Mucosa of descending colon (tissue), 3 donors: Measurements from ENCODE around the gene CADPS. TPM values are rescaled to one million over a fixed set of nuclear protein-coding genes. Genes with fewer than 3 reads are reported as not detected.

Experiments used
- ATAC-seq: fragments of 200-7000 bp; cut with Tn5 transposase; one replicate; pipeline ENCODE4 v1.9.1; 2020; ENCODE audit warnings: mild to moderate bottlenecking, moderate library complexity
- DNase-seq, 3 donors: peaks; one replicate each; pipeline ENCODE4 v3.0.0-alpha.2; 2020
- H3K36me3 ChIP-seq: fragments of 200-600 bp; one replicate; pipeline ENCODE4 v1.8.0; 2021; ENCODE audit warnings: low read depth, mild to moderate bottlenecking
- H3K4me1 ChIP-seq: fragments of 200-600 bp; one replicate; pipeline ENCODE4 v1.8.0; 2021; ENCODE audit warnings: low read depth, mild to moderate bottlenecking
- H3K4me3 ChIP-seq: fragments of 200-600 bp; one replicate; pipeline ENCODE4 v1.8.0; 2021; ENCODE audit warnings: mild to moderate bottlenecking
- H3K9me3 ChIP-seq: fragments of 200-600 bp; one replicate; pipeline ENCODE4 v1.8.0; 2021; ENCODE audit warnings: mild to moderate bottlenecking
- intact Hi-C, 2 donors: fragments of 100-400 bp; cut with DNase I in 1 of 2; cut with micrococcal nuclease in 1 of 2; formaldehyde crosslinking; loops; one replicate each; pipeline versions ENCODE4 v1.11.0 to v1.11.1; 2022; cut with DNase I, micrococcal nuclease
- total RNA-seq, 3 donors: library from RNA; stranded (reverse); fragmentation: NEBNext Ultra II Directional in 2 of 3; extraction: Animal tissue kit (Norgen Biotek cat#: 25700) in 2 of 3; gene quantifications; one replicate each; pipeline versions ENCODE4 v1.2.1 to v1.2.4, GENCODE V29; 2021 to 2023
- TF ChIP-seq, protein P1 (sequence below): fragments of 200-600 bp; IDR thresholded peaks from one replicate; pipeline ENCODE4 v1.8.0; 2022; ENCODE audit warnings: antibody characterized with exemption, mild to moderate bottlenecking
- donor health status: DM: no; HTN: no; CAD: no; lungs with moderate emphysema.
- donor health status: DM: no; HTN: no; CAD: no.
- donor health status: DM: no; HTN: yes; CAD: no.

Gene CADPS
- total RNA-seq, 3 donors from 2014 or later, result 3.7 to 6.2 (median 6.1) TPM

DNA sequence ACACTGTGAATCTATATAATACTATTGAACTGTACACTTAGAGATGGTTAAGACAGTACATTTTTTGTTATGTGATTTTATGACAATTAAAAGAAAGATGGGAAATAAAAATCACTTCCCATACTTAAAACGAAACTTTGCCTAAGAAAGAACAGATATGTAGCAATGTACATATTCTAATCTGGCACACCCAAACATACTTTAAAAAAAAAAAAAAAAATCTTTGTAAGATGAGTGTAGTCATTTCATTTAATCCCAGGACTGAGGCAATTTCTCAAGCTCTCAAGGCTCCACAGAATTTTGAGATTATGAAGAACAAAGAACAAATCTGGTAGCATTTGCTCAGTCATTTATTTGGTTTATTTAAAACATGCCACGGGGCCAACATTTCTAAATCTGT, 461.5 kb downstream of the CADPS start:
- TF ChIP-seq, protein P1, sequence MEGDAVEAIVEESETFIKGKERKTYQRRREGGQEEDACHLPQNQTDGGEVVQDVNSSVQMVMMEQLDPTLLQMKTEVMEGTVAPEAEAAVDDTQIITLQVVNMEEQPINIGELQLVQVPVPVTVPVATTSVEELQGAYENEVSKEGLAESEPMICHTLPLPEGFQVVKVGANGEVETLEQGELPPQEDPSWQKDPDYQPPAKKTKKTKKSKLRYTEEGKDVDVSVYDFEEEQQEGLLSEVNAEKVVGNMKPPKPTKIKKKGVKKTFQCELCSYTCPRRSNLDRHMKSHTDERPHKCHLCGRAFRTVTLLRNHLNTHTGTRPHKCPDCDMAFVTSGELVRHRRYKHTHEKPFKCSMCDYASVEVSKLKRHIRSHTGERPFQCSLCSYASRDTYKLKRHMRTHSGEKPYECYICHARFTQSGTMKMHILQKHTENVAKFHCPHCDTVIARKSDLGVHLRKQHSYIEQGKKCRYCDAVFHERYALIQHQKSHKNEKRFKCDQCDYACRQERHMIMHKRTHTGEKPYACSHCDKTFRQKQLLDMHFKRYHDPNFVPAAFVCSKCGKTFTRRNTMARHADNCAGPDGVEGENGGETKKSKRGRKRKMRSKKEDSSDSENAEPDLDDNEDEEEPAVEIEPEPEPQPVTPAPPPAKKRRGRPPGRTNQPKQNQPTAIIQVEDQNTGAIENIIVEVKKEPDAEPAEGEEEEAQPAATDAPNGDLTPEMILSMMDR, result no peak
- DNase-seq, result no peak
- no peaks in the 10 kb centered on the region for H3K4me1 ChIP-seq
- H3K36me3 ChIP-seq, result no peaks in the 10 kb centered on the region
- H3K4me3 ChIP-seq, result no peak overlapping the region
- intact Hi-C loops, result no loop called here
- H3K9me3 ChIP-seq, result no peaks in the 10 kb centered on the region
- no peak for ATAC-seq

DNA sequence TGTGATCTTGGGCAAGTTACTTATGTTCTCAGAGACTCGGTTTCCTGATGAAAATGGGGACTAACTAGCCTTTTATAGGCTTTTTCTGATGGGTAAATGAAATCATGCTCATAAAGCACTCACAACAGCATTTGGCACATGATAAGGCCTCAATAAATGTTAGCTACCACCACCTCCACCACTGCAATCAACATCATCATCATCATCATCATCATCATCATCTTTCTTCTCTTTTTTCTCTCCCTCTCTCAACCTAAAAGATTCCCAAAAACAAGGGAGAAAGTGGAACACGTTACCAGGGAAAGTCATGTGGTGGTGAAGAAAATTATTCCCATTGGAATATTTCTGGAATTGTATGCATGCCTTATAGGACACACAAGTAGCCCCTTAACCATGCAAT, 468.3 kb downstream of the CADPS start:
- H3K9me3 ChIP-seq, result no peaks in the 10 kb centered on the region
- TF ChIP-seq, protein P1, result no peak
- DNase-seq (no peak), ATAC-seq (no peak)
- intact Hi-C loops, result no loop called here
- no peak overlapping the region for H3K4me3 ChIP-seq
- H3K4me1 ChIP-seq, result no peaks in the 10 kb centered on the region
- no peaks in the 10 kb centered on the region for H3K36me3 ChIP-seq

DNA sequence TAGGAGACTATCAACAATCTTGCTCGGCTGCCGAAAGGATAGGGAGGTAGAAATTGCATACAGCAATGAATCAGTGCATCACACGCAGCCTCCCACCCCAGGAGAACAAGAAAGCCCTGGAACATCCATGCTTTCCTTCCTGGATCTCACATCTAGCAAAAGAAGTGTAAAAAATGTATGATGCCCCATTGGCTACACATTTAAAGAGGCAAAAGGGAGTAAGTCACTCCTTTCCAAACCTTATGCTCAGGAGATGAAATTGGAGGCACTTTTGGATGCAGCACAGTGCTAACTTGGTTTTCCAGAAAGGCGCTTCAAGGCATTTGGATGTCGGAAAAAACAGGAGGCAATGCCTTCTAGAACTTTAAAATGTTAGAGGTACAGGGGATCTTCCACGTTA, 469.6 kb downstream of the CADPS start:
- intact Hi-C loops, result no loop called here
- Histone ChIP-seq H3K9me3 (no peaks in the 10 kb centered on the region), H3K4me1 (no peaks in the 10 kb centered on the region), H3K36me3 (no peaks in the 10 kb centered on the region), H3K4me3 (no peak overlapping the region)
- DNase-seq (no peak), ATAC-seq (no peak)
- TF ChIP-seq, protein P1, result no peak

DNA sequence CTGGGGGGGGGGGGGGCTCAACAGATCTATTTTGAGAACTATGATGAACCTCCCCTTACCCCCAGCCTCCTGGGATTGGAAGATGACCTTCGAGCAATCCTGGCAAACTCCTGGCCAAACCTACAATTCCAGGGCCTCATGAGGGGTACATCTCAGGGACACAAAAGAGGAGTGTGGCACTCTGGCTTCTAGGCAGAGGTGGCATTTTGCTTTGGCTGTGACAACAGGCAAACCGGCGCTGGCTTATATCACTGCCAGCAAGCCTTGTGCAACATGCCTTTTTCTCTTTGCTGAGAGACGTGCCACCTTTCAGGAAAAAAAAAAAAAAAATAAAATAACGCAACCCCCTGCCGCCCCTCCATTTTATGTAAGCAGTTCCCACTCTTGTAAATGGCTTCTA, 470.1 kb downstream of the CADPS start:
- DNase-seq, result no peak
- intact Hi-C loops, result no loop called here
- Histone ChIP-seq H3K4me1 (no peaks in the 10 kb centered on the region), H3K36me3 (no peaks in the 10 kb centered on the region), H3K4me3 (no peak overlapping the region), H3K9me3 (no peaks in the 10 kb centered on the region)
- TF ChIP-seq, protein P1, result no peak
- no peak for ATAC-seq

DNA sequence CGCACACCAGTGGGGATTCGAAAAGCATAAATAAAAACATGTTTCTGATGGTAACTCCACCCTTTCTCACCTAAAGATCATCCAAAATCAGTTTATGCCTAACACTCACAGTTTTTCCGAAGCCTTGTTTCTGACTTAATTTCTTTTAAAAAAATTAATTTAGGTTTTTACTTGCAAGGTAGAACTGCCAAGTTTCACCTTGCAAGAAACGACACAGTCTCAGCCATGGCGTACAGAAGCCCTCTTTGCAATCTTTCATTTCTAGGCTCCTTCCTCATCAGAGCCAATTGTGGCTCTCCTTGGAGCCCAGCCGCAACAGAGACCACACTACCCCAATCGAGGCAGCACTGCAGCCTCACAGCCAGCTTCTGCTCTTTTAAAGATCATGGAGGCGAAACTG, 470.9 kb downstream of the CADPS start:
- DNase-seq (no peak), ATAC-seq (no peak)
- no peaks in the 10 kb centered on the region for H3K4me1 ChIP-seq
- no peaks in the 10 kb centered on the region for H3K36me3 ChIP-seq
- intact Hi-C loops, result no loop called here
- H3K9me3 ChIP-seq, result no peaks in the 10 kb centered on the region
- no peak overlapping the region for H3K4me3 ChIP-seq
- TF ChIP-seq, protein P1, result no peak

DNA sequence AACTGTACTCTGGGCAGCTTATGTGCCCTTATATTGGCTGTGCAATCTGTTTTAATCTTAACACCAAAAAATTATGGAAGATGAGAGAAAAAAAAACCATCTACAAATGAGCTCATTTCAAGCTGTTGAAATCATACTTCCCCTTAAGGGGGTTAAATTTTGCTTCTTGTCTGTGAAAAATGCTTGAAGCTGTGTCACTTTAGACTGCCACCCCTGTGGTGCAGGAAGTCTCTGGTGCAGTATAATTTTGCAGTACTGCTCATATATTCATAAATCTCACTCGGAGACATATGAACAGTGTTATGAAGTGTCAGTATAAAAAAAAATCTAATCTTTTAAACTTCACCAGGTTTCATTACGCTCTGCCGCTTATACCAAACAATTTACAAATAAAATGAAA, 471.5 kb downstream of the CADPS start:
- H3K4me1 ChIP-seq, result no peaks in the 10 kb centered on the region
- intact Hi-C loops, result no loop called here
- ATAC-seq (no peak), DNase-seq (no peak)
- H3K4me3 ChIP-seq, result no peak overlapping the region
- no peaks in the 10 kb centered on the region for H3K36me3 ChIP-seq
- TF ChIP-seq, protein P1, result no peak
- no peaks in the 10 kb centered on the region for H3K9me3 ChIP-seq
